HG03159 (cell line): ENCODE measurements around the gene MN1.

ENCODE experiments used
- ATAC-seq: cut with Tn5 transposase; IDR thresholded peaks from one replicate; pipeline ENCODE4 v1.9.1; 2021; ENCODE audit warnings: mild to moderate bottlenecking, moderate library complexity; ENCODE audit not compliant: unreplicated experiment

MN1 gene

GRCh38 chr22:27719535-27720227, 81.9 kb downstream of the MN1 start:
- no peak for ATAC-seq

- no peak for ATAC-seq
These were observed 82.6 kb downstream of the MN1 start for GRCh38 chr22:27719036-27719347.

- ATAC-seq = no peak
These were observed 83.1 kb downstream of the MN1 start for GRCh38 chr22:27718186-27719035.

GRCh38 chr22:27717094-27717493, 84.5 kb downstream of the MN1 start:
- ATAC-seq = no peak

- no peak for ATAC-seq
These were observed 85.5 kb downstream of the MN1 start for GRCh38 chr22:27716074-27716473.

- no peak for ATAC-seq
These were observed 86.5 kb downstream of the MN1 start for GRCh38 chr22:27715106-27715505.

- ATAC-seq = no peak
These were observed 87.5 kb downstream of the MN1 start for GRCh38 chr22:27714068-27714467.

GRCh38 chr22:27713461-27713860, 88.1 kb downstream of the MN1 start:
- ATAC-seq = no peak

- ATAC-seq = no peak
These were observed 89.8 kb downstream of the MN1 start for GRCh38 chr22:27711756-27712155.

- no peak for ATAC-seq
These were observed 90.5 kb downstream of the MN1 start for GRCh38 chr22:27711012-27711411.

GRCh38 chr22:27709919-27710675, 91.5 kb downstream of the MN1 start:
- no peak for ATAC-seq

- ATAC-seq = no peak
These were observed 95.1 kb downstream of the MN1 start for GRCh38 chr22:27706489-27706888.

- no peak for ATAC-seq
These were observed 96.0 kb downstream of the MN1 start for GRCh38 chr22:27705408-27706080.

GRCh38 chr22:27704581-27704980, 97.0 kb downstream of the MN1 start:
- no peak for ATAC-seq

- ATAC-seq = no peak
These were observed 102.1 kb downstream of the MN1 start for GRCh38 chr22:27699383-27700019.

- ATAC-seq = no peak
These were observed 102.7 kb downstream of the MN1 start for GRCh38 chr22:27698813-27699212.
